ENCODE results near the gene PLEK.
"Not testable (repeated sequence)": the region's sequence is repeated elsewhere in the genome, so short reads cannot be mapped to it uniquely, and the experiment has no call there.

The PLEK gene

DNA sequence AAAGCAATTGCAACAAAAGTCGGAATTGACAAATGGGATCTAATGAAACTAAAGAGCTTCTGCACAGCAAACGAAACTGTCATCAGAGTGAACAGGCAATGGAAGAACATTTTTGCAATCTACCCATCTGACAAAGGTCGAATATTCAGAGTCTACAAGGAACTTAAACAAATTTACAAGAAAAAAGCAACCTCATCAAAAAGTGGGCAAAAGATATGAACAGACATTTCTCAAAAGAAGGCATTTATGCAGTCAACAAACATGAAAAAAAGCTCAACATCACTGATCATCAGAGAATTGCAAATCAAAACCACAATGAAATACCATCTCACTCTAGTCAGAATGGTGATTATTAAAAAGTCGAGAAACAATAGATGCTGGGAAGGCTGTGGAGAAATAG lies 16.0 kb upstream of the PLEK start:
- not testable (repeated sequence) for DNase-seq (ENCODE audit: low read depth, low spot score); H3K4me3 ChIP-seq (ENCODE audit: low read length)

DNA sequence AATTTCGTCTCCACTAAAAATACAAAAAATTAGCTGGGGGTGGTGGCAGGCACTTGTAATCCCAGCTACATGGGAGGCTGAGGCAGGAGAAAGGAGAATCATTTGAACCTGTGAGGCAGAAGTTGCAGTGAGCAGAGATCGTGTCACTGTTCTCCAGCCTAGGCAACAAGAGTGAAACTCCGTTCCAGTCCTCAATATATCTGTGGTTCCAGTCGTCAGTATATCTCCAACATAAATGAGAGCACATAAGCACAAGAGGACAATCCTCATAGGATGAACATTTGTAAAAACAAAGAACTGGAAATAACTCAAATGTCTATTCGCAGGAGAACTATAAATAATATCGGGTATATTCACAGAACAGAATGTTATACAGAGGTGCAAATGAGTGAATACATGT lies 13.1 kb upstream of the PLEK start:
- DNase-seq (ENCODE audit: low read depth, low spot score), result no peak
- no peak overlapping the region for H3K4me3 ChIP-seq (ENCODE audit: low read length)

DNA sequence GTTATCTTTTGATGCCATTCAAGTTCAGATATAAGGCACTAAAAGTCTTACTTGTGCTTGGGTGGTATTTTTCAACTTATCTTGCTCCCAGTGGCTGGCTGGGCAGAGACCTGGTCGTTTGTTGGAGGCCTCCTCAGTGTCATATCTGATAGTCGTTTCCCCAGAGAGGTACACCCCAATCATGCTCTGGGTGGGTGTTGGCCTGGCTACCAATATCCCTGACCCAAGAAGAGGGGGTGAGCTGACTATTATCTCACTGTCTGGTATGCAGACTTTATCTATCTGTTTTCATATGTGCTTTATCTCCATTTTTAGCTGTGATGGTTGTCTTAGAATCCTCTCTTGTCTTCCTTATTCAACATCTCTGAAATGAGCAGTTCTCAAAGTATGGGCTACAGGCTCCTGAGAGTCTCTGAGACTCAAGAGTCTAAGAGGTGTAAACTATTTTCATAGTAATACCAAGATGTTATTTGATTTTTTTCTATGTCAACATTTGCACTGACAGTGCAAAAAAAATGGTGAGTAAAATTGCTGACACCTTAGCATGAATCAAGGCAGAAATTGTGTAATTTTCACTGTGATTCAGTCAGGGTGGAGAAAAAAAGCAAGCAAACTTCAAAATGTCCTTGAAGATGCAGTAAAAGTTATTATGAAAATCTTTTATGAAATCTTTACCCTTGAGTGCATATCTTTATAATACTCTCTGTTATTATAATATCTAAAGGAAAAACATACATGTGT lies 12.3 kb upstream of the PLEK start:
- no peak for DNase-seq (ENCODE audit: low read depth, low spot score)
- no peak overlapping the region for H3K4me3 ChIP-seq (ENCODE audit: low read length)

DNA sequence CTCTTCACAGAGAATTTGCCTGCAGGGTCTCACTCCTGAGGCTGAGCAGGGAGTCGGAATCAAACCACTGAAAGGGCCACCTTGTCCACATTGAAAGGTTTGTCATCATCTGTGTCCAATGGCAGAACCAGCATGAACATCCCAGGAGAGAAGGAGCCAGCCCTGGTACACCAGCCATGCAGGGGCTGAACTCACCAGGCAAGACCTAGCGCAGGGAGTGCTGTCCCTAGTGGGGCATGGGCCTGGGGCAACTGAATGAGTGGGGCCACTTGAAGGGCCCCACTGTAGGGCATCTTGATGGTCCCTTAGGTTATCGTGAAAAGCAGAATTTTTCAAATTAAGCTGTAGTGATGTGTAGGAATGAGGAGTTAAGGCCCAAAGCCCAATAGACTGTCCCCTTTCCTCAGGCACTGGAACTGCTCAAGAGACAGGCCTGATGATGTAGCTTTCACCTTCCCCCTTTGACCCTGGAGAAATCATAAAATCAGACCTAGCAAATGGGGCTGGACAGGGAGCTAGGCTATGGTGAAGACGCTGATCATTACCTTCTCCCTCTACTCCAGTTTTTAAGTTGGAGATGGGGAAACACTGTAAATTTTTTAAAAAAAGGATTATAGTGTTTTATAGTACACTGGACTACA lies 8.4 kb upstream of the PLEK start:
- DNase-seq (ENCODE audit: low read depth, low spot score), result no peak
- no peak overlapping the region for H3K4me3 ChIP-seq (ENCODE audit: low read length)

DNA sequence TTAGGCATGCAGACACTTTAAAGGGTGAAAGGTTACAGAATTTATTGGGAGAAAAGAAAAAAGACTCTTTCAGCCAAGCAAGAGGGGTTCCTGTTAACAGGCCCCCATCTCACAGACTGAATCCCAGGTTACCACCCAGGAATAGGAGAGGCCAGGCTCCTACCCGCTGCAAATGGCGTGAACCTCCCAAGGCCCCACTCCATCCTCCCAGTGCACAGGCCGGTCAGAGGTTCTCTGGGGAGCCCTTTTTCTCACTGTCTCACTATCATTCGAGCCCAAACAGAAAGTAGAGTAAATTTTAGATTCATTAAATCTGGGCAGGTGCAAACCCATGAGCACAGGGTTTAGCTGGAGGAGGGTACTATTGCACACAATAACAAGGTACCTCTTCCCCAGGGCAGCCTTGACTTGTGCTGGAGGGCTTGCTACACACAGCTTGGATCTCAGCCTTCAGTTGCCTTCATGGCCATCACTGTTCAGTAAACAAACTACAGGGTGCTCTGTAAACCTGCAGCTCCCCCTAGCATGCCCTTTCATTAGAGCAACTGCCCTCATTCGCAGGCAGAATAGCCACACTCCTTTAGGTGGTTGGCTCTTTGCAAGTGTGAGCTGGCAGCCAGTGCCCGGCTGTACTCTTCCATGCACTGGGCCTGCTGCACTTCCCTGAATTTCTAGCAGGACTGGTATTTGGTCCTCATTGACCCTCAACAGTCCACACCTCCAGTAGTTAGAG lies 7.3 kb upstream of the PLEK start:
- no peak for DNase-seq (ENCODE audit: low read depth, low spot score)

DNA sequence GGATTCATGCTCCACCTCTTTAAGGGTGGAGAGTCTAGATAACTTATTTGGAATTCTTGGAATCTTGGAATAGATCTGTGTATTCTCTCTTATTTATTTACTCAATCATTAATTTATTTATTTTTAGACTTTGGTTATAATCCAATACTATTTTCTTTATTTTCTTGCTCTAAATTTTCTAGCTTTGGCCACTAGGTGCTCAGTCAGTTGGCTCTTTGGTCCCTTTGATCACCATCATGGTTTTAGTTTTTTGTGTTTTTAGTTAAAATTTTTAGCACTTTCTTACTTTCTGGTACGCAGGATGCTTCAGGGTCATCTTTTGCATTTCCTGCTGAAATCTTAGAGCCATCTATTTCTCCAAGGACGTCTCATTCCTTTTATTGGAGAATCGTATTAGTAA lies 5.2 kb upstream of the PLEK start:
- H3K4me3 ChIP-seq (ENCODE audit: low read length), result no peak overlapping the region
- no peak for DNase-seq (ENCODE audit: low read depth, low spot score)

More for the DNA sequence above, 7.3 kb upstream of the PLEK start:
- H3K4me3 ChIP-seq (ENCODE audit: low read length), result no peak overlapping the region

DNA sequence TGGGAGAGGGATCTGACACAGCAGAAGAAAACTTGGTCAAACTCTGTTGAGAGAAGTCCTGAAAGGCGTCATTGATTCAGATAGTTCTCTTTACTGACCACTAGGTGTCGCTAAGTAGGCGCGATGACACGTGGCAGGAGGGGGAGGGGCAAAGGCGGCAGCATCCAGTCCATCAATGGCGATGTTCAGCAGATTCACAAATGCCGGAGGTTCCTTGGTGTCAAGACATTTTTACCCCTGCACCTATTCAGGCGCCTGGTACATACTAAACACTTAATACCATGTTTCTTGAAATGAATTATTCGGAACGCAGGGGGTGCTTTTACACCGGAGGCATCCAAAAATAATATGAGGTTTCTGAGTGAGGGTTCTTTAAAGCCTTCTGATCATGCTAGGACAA lies 3.0 kb upstream of the PLEK start:
- DNase-seq (ENCODE audit: low read depth, low spot score), result peak; percentile 75
- no peak overlapping the region for H3K4me3 ChIP-seq (ENCODE audit: low read length)

DNA sequence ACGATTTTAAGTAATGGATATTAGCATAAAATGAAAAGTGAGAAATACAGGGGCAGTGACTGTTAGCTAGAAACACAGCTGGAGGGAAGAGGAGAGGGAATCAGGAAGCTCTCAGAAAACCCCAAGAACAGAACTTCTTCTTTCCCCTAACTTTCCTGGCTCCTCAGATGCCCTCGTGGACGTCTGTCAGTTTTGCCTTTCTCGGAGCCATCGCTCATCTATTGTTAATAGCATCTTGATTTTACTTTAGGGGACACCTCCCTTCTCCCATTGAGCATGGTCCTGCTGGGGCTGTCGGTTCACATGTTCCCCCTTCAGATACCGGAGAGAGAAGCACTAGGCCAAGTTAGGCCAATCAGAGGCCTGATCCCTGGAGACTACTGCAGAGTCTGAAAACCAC lies 2.3 kb upstream of the PLEK start:
- no peak overlapping the region for H3K4me3 ChIP-seq (ENCODE audit: low read length)
- DNase-seq (ENCODE audit: low read depth, low spot score), result no peak

DNA sequence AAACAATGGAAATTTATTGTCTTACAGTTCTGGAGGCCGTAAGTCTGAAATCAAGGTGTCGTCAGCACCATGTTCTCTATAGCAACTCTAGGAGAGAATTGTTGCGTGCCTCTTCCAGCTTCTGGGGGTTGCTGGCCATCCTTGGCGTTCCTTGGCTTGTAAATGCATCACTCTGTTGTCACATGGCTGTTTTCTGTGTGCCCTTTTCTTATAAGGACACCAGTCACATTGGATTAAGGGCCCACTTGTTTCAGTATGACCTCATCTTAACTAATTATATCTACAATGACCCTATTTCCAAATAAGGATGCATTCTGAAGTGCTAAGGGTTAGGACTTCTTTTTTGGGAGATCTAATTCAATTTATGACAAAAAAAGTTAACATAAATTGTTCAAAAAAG lies 1.4 kb upstream of the PLEK start:
- no peak for DNase-seq (ENCODE audit: low read depth, low spot score)
- no peak overlapping the region for H3K4me3 ChIP-seq (ENCODE audit: low read length)

DNA sequence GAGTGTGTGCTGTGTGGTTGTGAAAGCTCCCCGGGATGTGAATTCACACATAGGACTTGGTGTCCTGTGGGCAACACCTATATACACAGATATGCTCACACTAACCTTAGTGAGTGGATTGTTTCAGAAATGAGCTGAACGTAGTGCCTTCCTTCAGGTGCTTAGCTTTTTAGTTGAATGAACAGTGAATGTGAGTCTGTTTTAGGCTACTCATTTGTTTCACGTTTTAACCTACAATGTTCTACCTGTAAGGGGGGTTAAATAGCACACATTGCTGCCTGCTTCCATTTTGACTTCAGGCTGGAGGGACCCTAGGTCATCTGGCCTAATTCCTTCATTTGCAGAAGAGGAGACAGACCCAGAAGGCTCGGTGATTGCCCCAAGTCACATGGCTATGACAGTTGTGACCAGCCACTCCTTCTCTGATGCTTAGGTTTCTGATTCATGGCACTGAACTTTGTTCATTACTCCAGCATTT lies 1.0 kb downstream of the PLEK start:
- DNase-seq (ENCODE audit: low read depth, low spot score), result no peak
- no peak overlapping the region for H3K4me3 ChIP-seq (ENCODE audit: low read length)

DNA sequence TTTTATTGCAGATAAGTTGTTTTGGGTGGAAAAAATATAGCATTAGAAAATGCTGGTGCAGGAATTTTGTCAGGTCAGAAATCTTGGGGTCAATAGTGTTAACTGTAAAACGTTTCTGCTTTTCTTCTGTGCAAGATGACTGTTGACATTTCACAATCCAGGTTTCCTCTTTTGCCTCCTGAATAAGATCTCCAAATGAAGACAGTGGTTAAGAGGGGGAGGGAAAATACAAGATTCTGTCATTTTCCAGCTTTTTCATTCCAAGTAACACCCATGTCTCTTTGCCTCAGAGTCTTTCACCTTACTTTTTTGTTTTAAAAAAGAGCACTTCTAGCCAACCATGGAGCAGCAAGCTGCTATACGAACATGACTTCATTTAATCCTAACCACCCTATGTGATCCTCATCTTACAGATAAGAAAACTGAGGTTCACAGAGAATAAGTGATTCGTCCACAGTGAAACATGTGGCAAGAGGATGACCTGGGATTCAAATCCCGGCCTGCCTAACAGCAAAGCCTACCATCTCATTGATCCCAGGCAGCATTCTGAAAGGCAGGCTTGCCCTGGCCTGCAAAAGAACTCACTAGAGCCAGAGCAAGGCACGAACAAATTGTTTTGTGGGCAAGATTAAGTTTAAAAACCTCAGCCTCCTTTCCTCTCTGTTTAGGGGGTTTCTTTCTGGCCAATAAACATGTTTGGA lies 3.0 kb downstream of the PLEK start:
- no peak overlapping the region for H3K4me3 ChIP-seq (ENCODE audit: low read length)
- no peak for DNase-seq (ENCODE audit: low read depth, low spot score)

DNA sequence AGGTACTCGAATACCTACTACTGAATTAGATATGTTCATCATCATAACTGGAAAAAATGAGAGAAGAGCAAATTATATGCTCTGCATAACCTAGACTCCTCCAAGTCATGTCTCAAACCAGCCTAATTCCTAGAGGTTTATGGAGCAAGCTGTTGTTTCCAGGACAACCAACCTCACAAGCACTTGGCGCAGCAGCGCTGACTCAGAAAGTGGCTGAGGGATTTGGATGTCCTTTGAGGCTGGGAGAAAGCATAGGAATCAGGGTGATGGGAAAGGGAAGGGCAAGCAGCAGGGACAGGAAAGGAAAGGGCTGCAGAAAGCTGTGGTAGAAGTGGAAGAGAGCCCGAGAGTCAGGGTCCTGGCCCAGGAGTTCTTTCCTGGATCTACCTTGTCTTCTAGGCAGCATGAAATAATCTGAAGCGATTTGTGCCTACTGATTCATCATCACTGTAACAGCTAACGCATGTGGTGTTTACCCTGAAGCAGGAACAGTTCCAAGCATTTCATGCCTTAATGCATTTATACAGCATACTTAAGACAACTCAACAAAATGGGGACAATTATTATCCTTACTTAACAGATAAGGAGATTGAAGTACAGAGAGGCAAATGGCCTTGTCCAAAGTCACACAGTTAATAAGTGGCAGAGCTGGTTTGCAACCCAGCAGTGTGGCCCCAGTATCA lies 3.7 kb downstream of the PLEK start:
- no peak for DNase-seq (ENCODE audit: low read depth, low spot score)
- no peak overlapping the region for H3K4me3 ChIP-seq (ENCODE audit: low read length)

DNA sequence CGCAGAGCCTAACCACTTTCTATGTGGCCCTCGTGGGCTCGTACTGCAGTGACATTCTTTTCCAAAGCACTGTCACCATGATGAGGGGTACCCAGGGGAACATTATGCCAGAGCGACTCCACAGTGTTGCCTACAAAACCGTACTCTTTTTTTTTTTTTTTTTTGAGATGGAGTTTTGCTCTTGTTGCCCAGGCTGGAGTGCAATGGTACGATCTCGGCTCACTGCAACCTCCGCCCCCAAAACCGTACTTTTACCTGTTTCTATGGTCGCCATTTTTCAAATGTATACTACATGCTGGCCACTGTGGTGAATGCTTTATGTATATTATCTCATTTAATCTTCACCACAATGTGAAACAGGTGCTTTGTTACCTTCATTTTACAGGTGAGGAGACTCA lies 4.3 kb downstream of the PLEK start:
- no peak for DNase-seq (ENCODE audit: low read depth, low spot score)
- H3K4me3 ChIP-seq (ENCODE audit: low read length), result no peak overlapping the region

DNA sequence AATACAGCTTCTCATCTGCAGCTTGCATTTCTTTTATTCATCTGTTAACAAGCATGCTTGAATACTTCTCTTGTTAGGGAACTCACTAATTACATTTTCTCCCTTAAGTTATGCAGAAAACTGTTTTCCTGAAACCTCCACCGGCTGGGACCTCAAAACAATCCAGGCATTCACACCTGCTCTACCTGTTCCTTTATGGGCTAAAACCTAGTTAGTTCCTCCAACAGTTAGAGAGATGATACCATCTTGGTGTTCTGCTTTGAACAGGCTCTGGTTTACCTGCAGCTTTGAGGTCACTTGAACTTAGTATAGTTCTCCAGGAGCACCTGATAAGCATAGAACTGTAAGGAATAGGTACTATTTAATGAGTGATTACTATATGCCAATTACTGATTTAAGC lies 6.1 kb downstream of the PLEK start:
- no peak for DNase-seq (ENCODE audit: low read depth, low spot score)
- H3K4me3 ChIP-seq (ENCODE audit: low read length), result no peak overlapping the region

DNA sequence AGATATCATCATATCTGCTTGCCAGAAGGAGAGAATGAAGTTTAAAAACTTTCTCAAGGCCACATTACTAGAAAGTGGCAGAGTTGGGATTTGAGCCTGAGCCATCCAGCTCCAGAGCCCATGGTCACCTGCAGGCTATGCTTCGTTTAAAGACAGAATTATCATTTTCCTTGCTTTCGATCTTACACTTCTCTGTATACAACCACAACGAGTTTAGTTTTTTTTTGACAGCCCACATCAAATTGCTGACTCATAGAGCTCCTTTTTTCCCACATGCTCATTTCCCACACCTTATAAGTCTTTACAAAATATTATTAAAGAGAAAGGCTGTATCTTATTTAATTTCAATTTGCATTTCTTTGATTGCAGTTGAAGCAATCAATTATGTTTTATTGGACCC lies 6.5 kb downstream of the PLEK start:
- DNase-seq (ENCODE audit: low read depth, low spot score), result peak; percentile 70
- H3K4me3 ChIP-seq (ENCODE audit: low read length), result no peak overlapping the region

DNA sequence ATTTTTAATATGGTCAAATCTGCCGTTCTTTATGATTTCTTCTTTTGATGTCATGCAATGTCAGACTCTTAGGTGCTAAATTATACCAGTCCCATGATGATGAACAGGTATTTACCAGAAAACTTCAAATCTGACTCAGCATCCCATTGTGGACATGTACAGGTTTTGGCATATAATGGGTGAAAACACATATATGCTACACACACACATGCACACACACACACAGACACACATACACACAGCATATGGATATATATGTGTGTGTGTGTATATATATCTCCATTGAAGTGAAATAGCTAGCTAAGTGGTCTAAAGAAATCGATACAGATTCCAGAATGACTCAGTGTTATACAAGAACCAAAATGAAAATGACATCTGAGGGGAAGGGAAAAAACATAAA lies 7.4 kb downstream of the PLEK start:
- DNase-seq (ENCODE audit: low read depth, low spot score), result no peak
- H3K4me3 ChIP-seq (ENCODE audit: low read length), result no peak overlapping the region

DNA sequence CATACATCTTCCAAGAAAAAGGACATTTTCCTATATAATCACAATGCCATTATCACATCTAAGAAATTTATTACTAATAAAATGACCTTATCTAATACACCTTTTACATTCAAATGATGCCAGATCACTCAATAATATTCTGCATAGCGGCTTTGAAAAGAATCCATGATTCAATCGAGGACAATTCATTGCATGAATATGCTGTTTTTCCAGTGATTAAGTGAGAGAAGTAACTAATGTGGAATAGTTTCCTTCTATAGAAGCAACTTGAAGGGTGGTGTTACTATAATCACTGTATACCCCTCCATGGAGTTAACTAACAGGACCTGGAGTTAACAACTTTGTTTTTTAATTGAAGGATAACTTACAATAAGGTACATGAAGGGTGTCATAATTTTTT lies 9.1 kb downstream of the PLEK start:
- no peak for DNase-seq (ENCODE audit: low read depth, low spot score)
- H3K4me3 ChIP-seq (ENCODE audit: low read length), result no peak overlapping the region

DNA sequence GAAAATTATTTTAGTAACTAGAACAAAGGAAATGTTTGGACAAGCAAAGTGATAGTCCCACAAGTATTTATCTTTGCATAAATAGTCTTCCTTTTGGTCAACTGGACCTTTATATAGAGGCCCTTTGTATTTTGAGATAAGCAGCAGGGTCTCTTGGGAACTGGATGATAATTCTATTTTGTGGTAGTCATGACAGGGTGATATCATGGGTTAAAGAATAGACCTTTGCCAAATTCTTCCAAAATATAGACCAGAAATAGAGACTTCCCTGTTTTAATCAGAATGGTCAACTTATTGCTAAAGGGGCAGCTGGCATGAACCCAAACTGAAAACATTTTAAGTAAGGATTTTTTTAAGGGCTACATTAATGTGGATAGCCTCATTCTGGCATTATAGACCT lies 10.5 kb downstream of the PLEK start:
- H3K4me3 ChIP-seq (ENCODE audit: low read length), result no peak overlapping the region
- DNase-seq (ENCODE audit: low read depth, low spot score), result no peak

DNA sequence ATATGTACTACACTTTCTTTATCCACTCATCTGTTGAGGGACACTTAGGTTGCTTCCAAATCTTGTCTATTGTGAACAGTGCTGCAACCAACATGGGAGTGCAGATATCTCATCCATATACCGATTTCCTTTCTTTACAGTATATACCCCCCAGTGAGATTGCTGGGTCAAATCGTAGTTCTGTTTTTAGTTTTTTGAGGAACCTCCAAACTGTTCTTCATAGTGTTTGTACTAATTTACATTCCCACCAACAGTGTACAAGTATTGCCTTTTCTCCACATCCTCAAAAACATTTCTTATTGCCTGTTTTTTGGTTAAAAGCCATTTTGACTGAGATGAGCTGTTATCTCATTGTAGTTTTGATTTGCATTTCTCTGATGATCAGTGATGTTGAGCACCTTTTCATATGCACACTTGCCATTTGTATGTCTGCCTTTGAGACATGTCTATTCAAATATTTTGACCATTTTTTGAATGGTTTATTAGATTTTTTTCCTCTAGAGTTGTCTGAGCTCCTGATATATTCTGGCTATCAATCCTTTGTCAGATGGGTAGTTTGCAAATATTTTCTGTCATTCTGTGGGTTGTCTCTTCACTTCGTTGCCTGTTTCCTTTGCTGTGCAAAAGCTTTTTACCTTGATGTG lies 12.2 kb downstream of the PLEK start:
- DNase-seq (ENCODE audit: low read depth, low spot score), result no peak

More for the DNA sequence above, 12.2 kb downstream of the PLEK start:
- H3K4me3 ChIP-seq (ENCODE audit: low read length), result no peak overlapping the region

Measured in Jurkat, Clone E6-1 (cell line).